Chondrocyte (in vitro differentiated cells): ENCODE measurements around the gene LDB2. TPM values are rescaled to one million over a fixed set of nuclear protein-coding genes. Genes with fewer than 3 reads are reported as not detected.

ENCODE experiments used
- DNase-seq: peaks from one replicate; pipeline ENCODE4 v3.0.0; 2021; ENCODE audit warnings: mixed read lengths, low spot score
- H3K27ac Mint-ChIP-seq: one replicate; pipeline ENCODE4 v1.8.0; 2021; ENCODE audit warnings: mild to moderate bottlenecking, moderate library complexity, mixed read lengths; ENCODE audit not compliant: unreplicated experiment
- H3K27me3 Mint-ChIP-seq: 2 replicates; pipeline ENCODE4 v1.8.0; 2021; ENCODE audit warnings: low read depth, mixed read lengths
- H3K36me3 Mint-ChIP-seq: 2 replicates; pipeline ENCODE4 v1.8.0; 2021; ENCODE audit warnings: low read depth, mixed read lengths
- H3K4me1 Mint-ChIP-seq: 2 replicates; pipeline ENCODE4 v1.8.0; 2021; ENCODE audit warnings: low read depth, mild to moderate bottlenecking, mixed read lengths
- H3K4me3 Mint-ChIP-seq: one replicate; pipeline ENCODE4 v1.8.0; 2021; ENCODE audit warnings: mild to moderate bottlenecking, moderate library complexity, mixed read lengths; ENCODE audit not compliant: unreplicated experiment
- H3K9me3 Mint-ChIP-seq: 2 replicates; pipeline ENCODE4 v1.8.0; 2021; ENCODE audit warnings: low read depth, mixed read lengths
- total RNA-seq: library from RNA; stranded (reverse); gene quantifications from 3 replicates; pipeline ENCODE4 v1.2.1, GENCODE V29; 2021
- TF ChIP-seq, protein P1 (sequence below): fragments of 200-600 bp; sonication (generic); IDR thresholded peaks from 2 replicates; pipeline ENCODE4 v1.5.0; 2021; ENCODE audit warnings: antibody characterized with exemption, mild to moderate bottlenecking, moderate library complexity

The LDB2 gene
- total RNA-seq, 1 donor from 2014 or later, result 2.0 TPM

DNA sequence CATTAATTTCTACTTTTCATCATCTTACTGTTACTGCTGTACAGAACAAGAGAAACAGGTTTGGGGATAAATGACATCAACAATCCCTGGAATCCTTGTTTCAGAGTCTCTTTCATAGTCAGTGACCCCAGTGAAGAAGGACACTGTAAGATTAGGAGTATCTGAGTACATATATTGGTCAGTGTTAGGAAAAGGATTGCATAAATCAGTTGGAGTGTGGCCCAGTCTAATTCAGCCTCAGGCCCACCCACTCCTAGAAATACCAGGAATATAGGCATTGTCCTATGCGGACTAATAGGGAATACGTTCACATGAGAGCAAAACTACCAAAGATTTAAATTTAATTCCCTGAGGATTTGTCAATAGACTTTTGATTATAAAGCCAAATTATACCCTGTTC is 237.8 kb downstream of the LDB2 start:
- DNase-seq, result no peak
- Mint-ChIP-seq H3K27me3 (no peaks in the 10 kb centered on the region), H3K9me3 (peaks cover 6% of the 10 kb centered on the region), H3K4me1 (peaks cover 3% of the 10 kb centered on the region), H3K4me3 (no peak overlapping the region), H3K27ac (no peak overlapping the region), H3K36me3 (no peaks in the 10 kb centered on the region)
- TF ChIP-seq, protein P1, sequence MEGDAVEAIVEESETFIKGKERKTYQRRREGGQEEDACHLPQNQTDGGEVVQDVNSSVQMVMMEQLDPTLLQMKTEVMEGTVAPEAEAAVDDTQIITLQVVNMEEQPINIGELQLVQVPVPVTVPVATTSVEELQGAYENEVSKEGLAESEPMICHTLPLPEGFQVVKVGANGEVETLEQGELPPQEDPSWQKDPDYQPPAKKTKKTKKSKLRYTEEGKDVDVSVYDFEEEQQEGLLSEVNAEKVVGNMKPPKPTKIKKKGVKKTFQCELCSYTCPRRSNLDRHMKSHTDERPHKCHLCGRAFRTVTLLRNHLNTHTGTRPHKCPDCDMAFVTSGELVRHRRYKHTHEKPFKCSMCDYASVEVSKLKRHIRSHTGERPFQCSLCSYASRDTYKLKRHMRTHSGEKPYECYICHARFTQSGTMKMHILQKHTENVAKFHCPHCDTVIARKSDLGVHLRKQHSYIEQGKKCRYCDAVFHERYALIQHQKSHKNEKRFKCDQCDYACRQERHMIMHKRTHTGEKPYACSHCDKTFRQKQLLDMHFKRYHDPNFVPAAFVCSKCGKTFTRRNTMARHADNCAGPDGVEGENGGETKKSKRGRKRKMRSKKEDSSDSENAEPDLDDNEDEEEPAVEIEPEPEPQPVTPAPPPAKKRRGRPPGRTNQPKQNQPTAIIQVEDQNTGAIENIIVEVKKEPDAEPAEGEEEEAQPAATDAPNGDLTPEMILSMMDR, result no peak

DNA sequence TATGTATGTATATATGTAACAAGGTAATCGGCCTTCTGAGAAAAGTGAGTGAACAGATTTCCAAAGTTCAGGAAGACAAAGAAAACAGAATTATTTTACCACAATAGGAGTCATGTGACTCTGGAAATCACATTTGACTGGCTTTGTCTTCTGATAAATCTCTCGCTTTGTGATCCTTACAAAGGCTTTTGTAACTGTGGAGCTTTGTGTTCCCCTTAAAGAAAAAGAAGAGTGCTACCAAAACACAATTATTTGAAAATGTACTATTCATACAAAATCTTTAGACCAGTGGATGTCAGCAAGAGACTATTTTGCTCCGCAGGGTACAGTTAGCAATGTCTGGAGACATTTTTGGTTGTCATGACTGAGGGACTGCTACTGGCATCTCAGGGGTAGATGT is 238.8 kb downstream of the LDB2 start:
- Mint-ChIP-seq H3K4me3 (no peak overlapping the region), H3K4me1 (peaks cover 3% of the 10 kb centered on the region), H3K9me3 (peaks cover 6% of the 10 kb centered on the region), H3K36me3 (no peaks in the 10 kb centered on the region), H3K27me3 (no peaks in the 10 kb centered on the region), H3K27ac (no peak overlapping the region)
- no peak for DNase-seq
- TF ChIP-seq, protein P1, result no peak

DNA sequence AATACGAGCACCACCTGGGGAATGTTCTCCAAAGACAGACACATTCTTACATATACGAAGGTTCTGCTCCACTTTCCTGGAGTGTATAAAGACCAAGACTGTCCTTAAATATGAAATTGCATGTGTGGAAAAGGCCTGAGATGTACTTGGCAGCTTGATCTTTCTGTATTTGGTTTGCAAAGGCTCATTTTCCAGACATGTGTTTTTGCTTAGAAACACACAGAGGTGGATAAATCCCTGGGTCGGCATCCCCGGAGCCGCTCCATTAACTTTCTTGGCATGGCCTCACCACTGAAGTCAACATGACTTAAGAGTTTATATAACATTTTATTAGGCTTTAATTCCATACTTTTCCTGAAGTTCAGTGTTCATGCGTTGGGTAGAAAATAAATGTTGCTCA is 239.4 kb downstream of the LDB2 start:
- Mint-ChIP-seq H3K27ac (no peak overlapping the region), H3K9me3 (peaks cover 6% of the 10 kb centered on the region), H3K4me1 (peaks cover 3% of the 10 kb centered on the region), H3K36me3 (no peaks in the 10 kb centered on the region), H3K4me3 (no peak overlapping the region), H3K27me3 (no peaks in the 10 kb centered on the region)
- TF ChIP-seq, protein P1, result no peak
- no peak for DNase-seq

DNA sequence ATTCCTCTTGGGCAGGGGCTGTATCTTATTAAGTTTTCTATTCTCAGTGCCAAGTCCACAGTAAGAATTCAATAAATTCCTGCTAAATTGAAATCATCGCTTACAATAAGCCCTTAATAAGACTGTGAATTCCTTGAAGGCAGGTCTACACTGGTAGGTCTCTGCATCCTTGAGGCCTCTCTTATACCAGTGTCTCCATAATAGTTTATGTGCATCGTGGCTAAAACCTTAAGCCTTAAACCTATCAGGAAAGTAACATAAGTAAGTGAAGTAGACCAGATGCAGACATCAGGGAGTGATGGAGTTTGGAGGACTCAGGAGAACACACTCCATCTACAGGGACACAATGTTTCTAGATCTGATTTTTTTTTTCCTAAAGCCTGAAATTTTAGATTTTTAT is 240.3 kb downstream of the LDB2 start:
- no peak for DNase-seq
- Mint-ChIP-seq H3K27ac (no peak overlapping the region), H3K36me3 (no peaks in the 10 kb centered on the region), H3K9me3 (peaks cover 6% of the 10 kb centered on the region), H3K4me1 (no peaks in the 10 kb centered on the region), H3K4me3 (no peak overlapping the region), H3K27me3 (no peaks in the 10 kb centered on the region)
- TF ChIP-seq, protein P1, result no peak

DNA sequence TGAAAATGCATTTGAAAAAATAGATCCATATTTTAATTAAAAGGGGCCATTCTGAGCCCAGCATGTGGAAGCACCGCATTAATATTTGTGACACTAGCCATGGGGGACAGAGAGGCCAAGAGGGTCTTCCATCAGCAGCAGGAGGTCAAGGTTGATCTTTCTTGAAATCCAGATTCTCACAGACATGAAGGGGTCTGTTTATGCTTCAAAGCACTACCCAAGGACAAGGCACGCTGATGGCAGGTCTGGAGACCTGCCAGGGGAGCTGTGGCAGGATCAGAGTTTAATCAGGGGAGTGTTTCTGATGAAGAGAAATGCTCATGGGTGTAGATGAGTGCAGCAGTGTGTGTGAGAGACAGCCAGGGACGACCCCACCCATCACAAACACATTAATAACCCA is 243.3 kb downstream of the LDB2 start:
- no peaks in the 10 kb centered on the region for H3K27me3 Mint-ChIP-seq
- no peaks in the 10 kb centered on the region for H3K36me3 Mint-ChIP-seq
- TF ChIP-seq, protein P1, result no peak
- no peak overlapping the region for H3K27ac Mint-ChIP-seq
- H3K9me3 Mint-ChIP-seq, result no peaks in the 10 kb centered on the region
- DNase-seq, result no peak
- H3K4me1 Mint-ChIP-seq, result no peaks in the 10 kb centered on the region
- H3K4me3 Mint-ChIP-seq, result no peak overlapping the region
